ENCODE results near the gene NTNG2.

DNA sequence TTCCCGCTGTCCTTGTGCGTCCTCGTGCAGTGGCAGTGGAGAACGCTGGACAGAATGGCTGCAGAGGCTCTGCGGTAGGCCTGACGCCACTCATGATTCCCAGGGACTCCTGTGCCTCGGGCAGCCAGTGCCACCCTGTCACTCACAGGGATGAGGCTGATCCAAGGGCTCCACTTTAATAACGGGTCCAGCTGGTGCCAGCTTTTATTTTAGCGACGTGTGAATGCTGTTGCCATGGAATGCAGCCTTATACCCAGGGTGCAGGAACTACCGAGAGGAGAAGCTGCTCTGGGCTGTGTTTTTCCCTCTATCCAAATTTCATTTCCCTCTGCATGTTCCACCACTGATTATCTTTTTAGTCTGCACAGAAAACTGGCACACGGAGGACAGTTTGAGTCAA is 15.8 kb upstream of the NTNG2 start:
- TF ChIP-seq, protein P1, sequence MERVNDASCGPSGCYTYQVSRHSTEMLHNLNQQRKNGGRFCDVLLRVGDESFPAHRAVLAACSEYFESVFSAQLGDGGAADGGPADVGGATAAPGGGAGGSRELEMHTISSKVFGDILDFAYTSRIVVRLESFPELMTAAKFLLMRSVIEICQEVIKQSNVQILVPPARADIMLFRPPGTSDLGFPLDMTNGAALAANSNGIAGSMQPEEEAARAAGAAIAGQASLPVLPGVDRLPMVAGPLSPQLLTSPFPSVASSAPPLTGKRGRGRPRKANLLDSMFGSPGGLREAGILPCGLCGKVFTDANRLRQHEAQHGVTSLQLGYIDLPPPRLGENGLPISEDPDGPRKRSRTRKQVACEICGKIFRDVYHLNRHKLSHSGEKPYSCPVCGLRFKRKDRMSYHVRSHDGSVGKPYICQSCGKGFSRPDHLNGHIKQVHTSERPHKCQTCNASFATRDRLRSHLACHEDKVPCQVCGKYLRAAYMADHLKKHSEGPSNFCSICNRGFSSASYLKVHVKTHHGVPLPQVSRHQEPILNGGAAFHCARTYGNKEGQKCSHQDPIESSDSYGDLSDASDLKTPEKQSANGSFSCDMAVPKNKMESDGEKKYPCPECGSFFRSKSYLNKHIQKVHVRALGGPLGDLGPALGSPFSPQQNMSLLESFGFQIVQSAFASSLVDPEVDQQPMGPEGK (CRISPR knock-in tag; IDR thresholded peaks at IDR 0.05; ENCODE audit: borderline replicate concordance): no peak
- TF ChIP-seq ARNTL (CRISPR knock-in tag; IDR thresholded peaks at IDR 0.05; ENCODE audit: borderline replicate concordance, low read depth) (no peak), ISL1 (CRISPR knock-in tag; IDR thresholded peaks at IDR 0.05) (no peak), BACH2 (CRISPR knock-in tag; IDR thresholded peaks at IDR 0.05; ENCODE audit: borderline replicate concordance) (no peak), ZFP30 (CRISPR knock-in tag; IDR thresholded peaks at IDR 0.05) (no peak)
